Panc1 (cell line): Measurements from ENCODE around the gene XIAP. TPM values are rescaled to one million over a fixed set of nuclear protein-coding genes. Genes with fewer than 3 reads are reported as not detected.

Source experiments
- ATAC-seq: fragments of 200-7000 bp; cut with Tn5 transposase; 2 replicates; pipeline ENCODE4 v1.9.1; 2020; ENCODE audit warnings: mild to moderate bottlenecking, moderate library complexity
- BruUV-seq: library from RNA; stranded (reverse); fragments of 400-500 nt; replicated peaks from 2 replicates; lab custom pipeline; 2021; lab: Mats Ljungman, UMichigan
- CTCF ChIA-PET: fragments of 300-600 bp; sonication (Branson Sonifier 250); formaldehyde crosslinking; loops from one replicate; lab custom pipeline; 2022; ENCODE audit warnings: antibody characterized with exemption; lab: Charles Lee
- POLR2A ChIA-PET: fragments of 300-600 bp; sonication (Branson Sonifier 250); formaldehyde crosslinking; loops from one replicate; lab custom pipeline; 2022; ENCODE audit warnings: antibody characterized with exemption; lab: Charles Lee
- DNase-seq: peaks from one replicate; pipeline ENCODE4 v3.0.0-alpha.2; 2010; ENCODE audit warnings: low read depth, low spot score
- H3K27ac ChIP-seq: 2 replicates; pipeline ENCODE4 v1.5.1; 2011; ENCODE audit warnings: mild to moderate bottlenecking, low read length, inconsistent platforms
- H3K27me3 ChIP-seq: fragments of 200-500 bp; sonication (Bioruptor generic); 2 replicates; pipeline ENCODE4 v1.6.0; 2014; ENCODE audit warnings: low read length, inconsistent platforms; ENCODE audit not compliant: control insufficient read depth, insufficient read depth
- H3K36me3 ChIP-seq: fragments of 200-500 bp; sonication (Bioruptor generic); 2 replicates; pipeline ENCODE4 v1.5.1; 2014; ENCODE audit warnings: inconsistent platforms, mild to moderate bottlenecking, low read length, moderate library complexity; ENCODE audit not compliant: control insufficient read depth, insufficient read depth
- H3K4me1 ChIP-seq: 2 replicates; pipeline ENCODE4 v1.5.1; 2011; ENCODE audit warnings: inconsistent platforms, mild to moderate bottlenecking, low read length, moderate library complexity; ENCODE audit not compliant: control insufficient read depth, insufficient read depth
- H3K4me3 ChIP-seq, 2 experiments: 2 replicates each; pipeline ENCODE4 v1.5.1; 2011 to 2012; ENCODE audit warnings: low read depth in 2 of 2, low read length in 2 of 2, mild to moderate bottlenecking in 2 of 2, inconsistent platforms in 1 of 2, moderate library complexity in 1 of 2
- H3K9me3 ChIP-seq: fragments of 200-500 bp; sonication (Bioruptor generic); 2 replicates; pipeline ENCODE4 v1.5.1; 2014; ENCODE audit warnings: low read depth, mild to moderate bottlenecking, inconsistent platforms, low read length, moderate library complexity; ENCODE audit not compliant: control insufficient read depth, insufficient read depth
- CTCF ChIP-seq: fragments of 450-650 bp; IDR thresholded peaks from 2 replicates; pipeline ENCODE4 v1.5.1; 2017; ENCODE audit warnings: mild to moderate bottlenecking
- POLR2AphosphoS5 ChIP-seq: IDR thresholded peaks from 2 replicates; pipeline ENCODE4 v1.6.1; 2012; ENCODE audit warnings: mild to moderate bottlenecking, low read depth, low read length, moderate library complexity
- REST ChIP-seq, 2 experiments: IDR thresholded peaks; 2 replicates each; pipeline ENCODE4 v1.6.1; 2011 to 2012; ENCODE audit warnings: low read depth in 2 of 2, control low read depth in 1 of 2, low read length in 1 of 2, mild to moderate bottlenecking in 1 of 2, moderate library complexity in 1 of 2; ENCODE audit not compliant: insufficient read depth in 1 of 2
- SIN3A ChIP-seq: IDR thresholded peaks from 2 replicates; pipeline ENCODE4 v1.6.1; 2012; ENCODE audit warnings: low read depth, mild to moderate bottlenecking, low read length, moderate library complexity, borderline replicate concordance; ENCODE audit not compliant: insufficient read depth
- TCF7L2 ChIP-seq: IDR thresholded peaks from 2 replicates; pipeline ENCODE4 v1.6.1; 2011; ENCODE audit warnings: mild to moderate bottlenecking, low read depth, low read length, inconsistent platforms
- in situ Hi-C: cut with HindIII; loops from 2 replicates; pipeline ENCODE4 v1.10.0; 2016; ENCODE audit warnings: low sequenced_read_pairs, low pct_unique_long_range_greater_than_20kb
- intact Hi-C: fragments of 100-400 bp; cut with micrococcal nuclease; formaldehyde crosslinking; loops from one replicate; pipeline ENCODE4 v1.10.0; 2022; ENCODE audit not compliant: unreplicated experiment
- total RNA-seq: library from RNA; stranded (reverse); gene quantifications from one replicate; pipeline ENCODE4 v1.2.1, GENCODE V29; 2021; ENCODE audit not compliant: unreplicated experiment

The XIAP gene
- total RNA-seq, 1 experiment from 2014 or later, result 73.7 TPM

- H3K36me3 ChIP-seq, result no peaks in the 10 kb centered on the region; the same call in 1 of the 2 replicates
- no peaks in the 10 kb centered on the region for H3K27me3 ChIP-seq
- H3K4me3 ChIP-seq, result peak within 1 kb of the TSS; percentile 88 to 95
- ATAC-seq, result peak; percentile 76
- no peaks in the 10 kb centered on the region for H3K9me3 ChIP-seq
- TF ChIP-seq POLR2AphosphoS5 (peak; percentile 78; the same call in 1 of the 2 replicates), SIN3A (0 out of 2 replicates have a peak, but pooled peaks have one; percentile 17), REST (IDR thresholded peaks at IDR 0.05; ENCODE audit: insufficient read depth in 1 of 2, low read depth in 2 of 2, low read length in 1 of 2) (no peak; a peak in 1 of 4 replicates)
- peak within 1 kb of the TSS; percentile 99 for H3K27ac ChIP-seq
- H3K4me1 ChIP-seq, result peaks cover 21% of the 10 kb centered on the region; the same call in 1 of the 2 replicates
- ChIA-PET CTCF (interaction anchor here (2.4 to 2.5 kb wide), 2 partner anchors 15 kb away, joined by 15 to 20 read pairs; no protein-coding TSS in a partner anchor), POLR2A (no interaction called here)
- in situ Hi-C loops, result no loop called here
- intact Hi-C loops, result no loop called here
- no peak for DNase-seq
- BruUV-seq, result no TSS peak
These were observed 101.6 kb downstream of the XIAP start, which contains the start of gene STAG2 for GRCh38 chrX:123961268-123962005. STAG2 (plus strand) TSS chrX:123961706; CDS start chrX:124022628, 60,922 bp downstream.

- no peak for DNase-seq
- intact Hi-C loops (no loop called here), in situ Hi-C loops (no loop called here)
- BruUV-seq, result no TSS peak
- peak overlapping the region; percentile 99 for H3K27ac ChIP-seq
- no peaks in the 10 kb centered on the region; the same call in 1 of the 2 replicates for H3K36me3 ChIP-seq
- H3K9me3 ChIP-seq, result no peaks in the 10 kb centered on the region
- no peak for TF ChIP-seq CTCF
- TF ChIP-seq TCF7L2, result no peak
- TF ChIP-seq POLR2AphosphoS5, result peak; percentile 10; the same call in 1 of the 2 replicates
- TF ChIP-seq SIN3A, result 0 out of 2 replicates have a peak, but pooled peaks have one; percentile 7
- no peak for TF ChIP-seq REST (IDR thresholded peaks at IDR 0.05; ENCODE audit: insufficient read depth in 1 of 2, low read depth in 2 of 2, low read length in 1 of 2)
- ChIA-PET POLR2A (no interaction called here), CTCF (interaction anchor here (2.4 kb wide), 1 partner anchor 14 kb away, joined by 15 read pairs; no protein-coding TSS in a partner anchor)
- H3K4me3 ChIP-seq, result peak overlapping the region; percentile 88 to 95
- no peaks in the 10 kb centered on the region for H3K27me3 ChIP-seq
- ATAC-seq, result peak; percentile 36
- H3K4me1 ChIP-seq, result peaks cover 21% of the 10 kb centered on the region; the same call in 1 of the 2 replicates
These were observed 102.2 kb downstream of the XIAP start for GRCh38 chrX:123962006-123962467.
